ENCODE data around the gene SYNE3.

Gene SYNE3

GRCh38 chr14:95496111-95496681 is 20.3 kb downstream of the SYNE3 start:
- no peak overlapping the region for H3K27ac ChIP-seq (ENCODE audit: insufficient read depth, low read depth, low read length, poor library complexity, severe bottlenecking)
- peaks cover 14% of the 10 kb centered on the region for H3K4me1 ChIP-seq (ENCODE audit: control insufficient read depth, insufficient read depth, low read length)
- H3K9me3 ChIP-seq (ENCODE audit: control insufficient read depth, low read length) = no peaks in the 10 kb centered on the region
- no peak overlapping the region for H3K4me3 ChIP-seq (ENCODE audit: insufficient read depth, low read depth, low read length)
- 61 to 75% methylated on average over 4 of the region's 4 CpGs for WGBS, 2 experiments
- no peaks in the 10 kb centered on the region for H3K27me3 ChIP-seq (ENCODE audit: control insufficient read depth, insufficient read depth, low read length, poor library complexity, severe bottlenecking)
- no peaks in the 10 kb centered on the region for H3K36me3 ChIP-seq (ENCODE audit: control insufficient read depth, insufficient read depth, low read length)

GRCh38 chr14:95495538-95496025 is 20.9 kb downstream of the SYNE3 start:
- no peak overlapping the region for H3K27ac ChIP-seq (ENCODE audit: insufficient read depth, low read depth, low read length, poor library complexity, severe bottlenecking)

DNA sequence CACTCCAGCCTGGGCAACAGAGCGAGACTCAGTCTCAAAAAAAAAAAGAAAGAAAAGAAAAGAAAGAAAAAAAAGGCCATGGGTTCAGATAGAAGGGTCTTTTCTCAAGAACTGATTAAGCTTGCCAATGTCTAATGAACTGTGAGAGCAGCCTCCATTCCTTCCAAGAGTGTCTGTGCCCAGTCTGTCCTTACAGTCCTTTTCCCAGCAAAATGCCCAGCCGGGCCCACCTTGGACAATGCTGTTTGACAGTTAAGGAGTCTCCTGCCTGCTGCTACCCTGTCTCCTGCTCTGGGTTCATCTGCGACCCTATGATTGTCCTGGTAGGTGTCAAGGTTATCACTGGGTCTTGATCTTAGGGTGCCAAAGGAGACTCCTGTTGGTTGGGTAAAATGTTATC is 21.4 kb downstream of the SYNE3 start:
- H3K9me3 ChIP-seq (ENCODE audit: control insufficient read depth, low read length) = no peaks in the 10 kb centered on the region
- no peak overlapping the region for H3K4me3 ChIP-seq (ENCODE audit: insufficient read depth, low read depth, low read length)
- peaks cover 9% of the 10 kb centered on the region for H3K4me1 ChIP-seq (ENCODE audit: control insufficient read depth, insufficient read depth, low read length)
- no peaks in the 10 kb centered on the region for H3K36me3 ChIP-seq (ENCODE audit: control insufficient read depth, insufficient read depth, low read length)
- H3K27me3 ChIP-seq (ENCODE audit: control insufficient read depth, insufficient read depth, low read length, poor library complexity, severe bottlenecking) = no peaks in the 10 kb centered on the region
- no peak overlapping the region for H3K27ac ChIP-seq (ENCODE audit: insufficient read depth, low read depth, low read length, poor library complexity, severe bottlenecking)
- 90 to 95% methylated on average over 3 of the region's 3 CpGs for WGBS, 2 experiments

More at GRCh38 chr14:95495538-95496025, 20.9 kb downstream of the SYNE3 start:
- WGBS, 2 experiments = 93 to 95% methylated on average over 8 of the region's 8 CpGs
- H3K27me3 ChIP-seq (ENCODE audit: control insufficient read depth, insufficient read depth, low read length, poor library complexity, severe bottlenecking) = no peaks in the 10 kb centered on the region
- no peaks in the 10 kb centered on the region for H3K36me3 ChIP-seq (ENCODE audit: control insufficient read depth, insufficient read depth, low read length)
- peaks cover 13% of the 10 kb centered on the region for H3K4me1 ChIP-seq (ENCODE audit: control insufficient read depth, insufficient read depth, low read length)
- no peak overlapping the region for H3K4me3 ChIP-seq (ENCODE audit: insufficient read depth, low read depth, low read length)
- no peaks in the 10 kb centered on the region for H3K9me3 ChIP-seq (ENCODE audit: control insufficient read depth, low read length)

DNA sequence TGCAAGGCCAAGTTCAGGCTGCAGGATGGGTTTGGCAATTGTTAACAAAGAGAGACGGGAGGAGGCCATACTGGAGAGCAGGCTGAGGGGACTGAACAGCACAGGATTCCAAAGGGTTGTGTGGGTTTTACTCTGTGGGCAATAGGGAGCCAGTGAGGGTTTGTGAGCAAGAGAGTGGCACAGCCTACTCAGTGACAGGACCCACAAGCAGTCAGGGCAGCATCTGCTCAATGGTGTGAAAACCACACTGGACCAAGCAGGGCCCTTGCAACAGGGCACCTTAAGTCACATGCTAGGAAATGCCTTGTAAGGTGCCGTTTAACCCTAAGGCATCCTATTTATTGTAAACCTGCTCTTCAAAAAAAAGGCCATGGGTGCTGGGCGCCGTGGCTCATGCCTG is 22.0 kb downstream of the SYNE3 start:
- H3K9me3 ChIP-seq (ENCODE audit: control insufficient read depth, low read length) = no peaks in the 10 kb centered on the region
- WGBS, 2 experiments = 79 to 93% methylated on average over 4 of the region's 4 CpGs
- H3K27me3 ChIP-seq (ENCODE audit: control insufficient read depth, insufficient read depth, low read length, poor library complexity, severe bottlenecking) = no peaks in the 10 kb centered on the region
- H3K36me3 ChIP-seq (ENCODE audit: control insufficient read depth, insufficient read depth, low read length) = no peaks in the 10 kb centered on the region
- peaks cover 9% of the 10 kb centered on the region for H3K4me1 ChIP-seq (ENCODE audit: control insufficient read depth, insufficient read depth, low read length)
- H3K27ac ChIP-seq (ENCODE audit: insufficient read depth, low read depth, low read length, poor library complexity, severe bottlenecking) = no peak overlapping the region
- H3K4me3 ChIP-seq (ENCODE audit: insufficient read depth, low read depth, low read length) = no peak overlapping the region

GRCh38 chr14:95493976-95494375 is 22.5 kb downstream of the SYNE3 start:
- peaks cover 9% of the 10 kb centered on the region for H3K4me1 ChIP-seq (ENCODE audit: control insufficient read depth, insufficient read depth, low read length)
- H3K4me3 ChIP-seq (ENCODE audit: insufficient read depth, low read depth, low read length) = no peak overlapping the region
- H3K36me3 ChIP-seq (ENCODE audit: control insufficient read depth, insufficient read depth, low read length) = no peaks in the 10 kb centered on the region
- H3K27me3 ChIP-seq (ENCODE audit: control insufficient read depth, insufficient read depth, low read length, poor library complexity, severe bottlenecking) = no peaks in the 10 kb centered on the region
- WGBS, 2 experiments = 94 to 96% methylated on average over 4 of the region's 4 CpGs
- no peak overlapping the region for H3K27ac ChIP-seq (ENCODE audit: insufficient read depth, low read depth, low read length, poor library complexity, severe bottlenecking)
- no peaks in the 10 kb centered on the region for H3K9me3 ChIP-seq (ENCODE audit: control insufficient read depth, low read length)

DNA sequence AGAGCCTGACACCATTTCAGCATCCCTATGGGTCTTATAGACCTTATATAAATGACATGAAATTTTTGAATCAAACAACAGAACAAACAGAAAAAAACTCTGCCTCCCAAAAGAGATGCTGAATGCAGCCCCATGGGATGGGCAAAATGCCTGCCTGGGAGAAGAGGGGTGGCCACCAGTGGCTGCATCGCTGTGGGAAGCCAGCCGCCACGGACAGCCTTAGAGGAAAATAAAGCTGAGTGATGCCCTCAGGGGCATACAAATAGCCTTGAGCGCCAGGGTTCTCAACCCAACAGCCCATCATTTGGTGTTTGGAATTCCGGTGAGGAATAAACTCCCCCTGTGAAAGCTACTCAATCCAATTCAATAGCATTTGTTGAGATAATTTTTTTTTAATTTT is 22.9 kb downstream of the SYNE3 start:
- WGBS, 2 experiments = 90 to 91% methylated on average over 4 to 5 of the region's 5 CpGs
- Histone ChIP-seq H3K27ac (ENCODE audit: insufficient read depth, low read depth, low read length, poor library complexity, severe bottlenecking) (no peak overlapping the region), H3K4me3 (ENCODE audit: insufficient read depth, low read depth, low read length) (no peak overlapping the region), H3K36me3 (ENCODE audit: control insufficient read depth, insufficient read depth, low read length) (no peaks in the 10 kb centered on the region), H3K27me3 (ENCODE audit: control insufficient read depth, insufficient read depth, low read length, poor library complexity, severe bottlenecking) (no peaks in the 10 kb centered on the region), H3K9me3 (ENCODE audit: control insufficient read depth, low read length) (no peaks in the 10 kb centered on the region), H3K4me1 (ENCODE audit: control insufficient read depth, insufficient read depth, low read length) (peaks cover 9% of the 10 kb centered on the region)

DNA sequence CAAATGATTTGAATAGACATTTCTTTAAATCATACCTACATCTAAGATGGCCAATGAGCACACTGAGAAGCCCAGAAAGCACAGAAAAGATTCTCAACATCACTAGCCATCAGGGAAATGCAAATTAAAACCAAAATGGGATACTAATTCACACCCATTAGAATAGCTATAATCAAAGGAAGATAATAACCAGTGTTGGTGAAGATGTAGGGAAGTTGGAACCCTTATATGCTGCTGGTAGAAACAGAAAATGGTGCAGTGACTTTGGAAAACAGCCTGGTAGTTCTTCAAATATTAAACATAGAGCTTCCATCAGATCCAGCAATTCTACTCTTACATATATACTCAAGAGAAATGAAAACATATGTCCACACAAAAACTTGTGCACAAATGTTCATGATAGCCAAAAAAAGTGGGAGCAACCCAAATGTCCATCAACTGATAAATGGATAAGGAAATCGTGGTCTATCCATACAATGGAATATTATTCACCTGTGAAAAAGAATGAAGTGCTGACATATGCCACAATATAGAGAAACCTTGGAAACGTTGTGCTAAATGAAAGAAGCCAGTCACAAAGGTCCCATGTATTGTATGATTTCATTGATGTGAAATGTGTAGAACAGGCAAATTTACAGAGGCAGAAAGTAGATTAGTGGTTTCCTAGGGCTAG is 24.4 kb downstream of the SYNE3 start:
- no peaks in the 10 kb centered on the region for H3K27me3 ChIP-seq (ENCODE audit: control insufficient read depth, insufficient read depth, low read length, poor library complexity, severe bottlenecking)
- no peaks in the 10 kb centered on the region for H3K36me3 ChIP-seq (ENCODE audit: control insufficient read depth, insufficient read depth, low read length)
- 84 to 86% methylated on average over 2 of the region's 2 CpGs for whole genome bisulfite sequencing, 2 experiments
- no peak overlapping the region for H3K27ac ChIP-seq (ENCODE audit: insufficient read depth, low read depth, low read length, poor library complexity, severe bottlenecking)
- H3K4me1 ChIP-seq (ENCODE audit: control insufficient read depth, insufficient read depth, low read length) = peaks cover 9% of the 10 kb centered on the region
- H3K9me3 ChIP-seq (ENCODE audit: control insufficient read depth, low read length) = no peaks in the 10 kb centered on the region
- no peak overlapping the region for H3K4me3 ChIP-seq (ENCODE audit: insufficient read depth, low read depth, low read length)

DNA sequence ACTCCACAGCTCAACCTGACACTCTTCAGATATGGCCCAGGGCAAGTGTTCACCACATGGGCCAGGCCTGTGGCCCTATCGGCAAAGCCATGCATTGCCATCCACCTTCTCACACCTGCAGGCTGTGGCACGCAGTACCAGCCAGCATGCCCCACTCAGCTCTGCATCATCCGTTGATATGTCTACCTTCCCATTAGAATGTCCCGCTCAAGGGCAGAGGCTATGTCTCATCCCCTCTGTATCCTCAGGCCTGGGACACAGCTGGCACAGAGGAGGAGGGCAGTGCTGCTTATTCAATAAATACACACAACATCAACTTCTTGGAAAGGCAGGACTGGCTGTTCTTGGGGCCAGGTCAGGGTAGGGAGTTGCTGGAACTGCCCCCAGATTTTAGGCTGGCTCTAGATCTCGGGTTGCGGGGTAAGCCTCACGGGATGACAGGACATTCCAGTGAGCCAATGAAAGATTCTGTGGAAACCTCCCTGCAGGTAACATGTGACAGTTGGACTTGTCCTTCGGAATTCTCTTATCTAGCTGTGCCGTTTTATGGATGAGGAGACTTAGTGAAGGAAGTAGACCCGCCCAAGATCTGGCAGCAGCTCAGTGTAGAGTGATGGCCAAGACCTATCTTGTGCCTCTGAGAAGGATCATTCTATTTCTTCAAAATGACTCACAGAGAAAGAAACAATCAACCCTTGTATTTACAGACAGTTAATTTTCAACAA is 25.6 kb downstream of the SYNE3 start:
- Histone ChIP-seq H3K4me1 (ENCODE audit: control insufficient read depth, insufficient read depth, low read length) (no peaks in the 10 kb centered on the region), H3K4me3 (ENCODE audit: insufficient read depth, low read depth, low read length) (no peak overlapping the region), H3K27ac (ENCODE audit: insufficient read depth, low read depth, low read length, poor library complexity, severe bottlenecking) (no peak overlapping the region), H3K9me3 (ENCODE audit: control insufficient read depth, low read length) (no peaks in the 10 kb centered on the region), H3K36me3 (ENCODE audit: control insufficient read depth, insufficient read depth, low read length) (no peaks in the 10 kb centered on the region), H3K27me3 (ENCODE audit: control insufficient read depth, insufficient read depth, low read length, poor library complexity, severe bottlenecking) (no peaks in the 10 kb centered on the region)
- 89 to 92% methylated on average over 10 of the region's 10 CpGs for WGBS, 2 experiments

- 92 to 93% methylated on average over 5 of the region's 5 CpGs for WGBS, 2 experiments
- Histone ChIP-seq H3K36me3 (ENCODE audit: control insufficient read depth, insufficient read depth, low read length) (no peaks in the 10 kb centered on the region), H3K4me3 (ENCODE audit: insufficient read depth, low read depth, low read length) (no peak overlapping the region), H3K27me3 (ENCODE audit: control insufficient read depth, insufficient read depth, low read length, poor library complexity, severe bottlenecking) (no peaks in the 10 kb centered on the region), H3K27ac (ENCODE audit: insufficient read depth, low read depth, low read length, poor library complexity, severe bottlenecking) (no peak overlapping the region), H3K9me3 (ENCODE audit: control insufficient read depth, low read length) (no peaks in the 10 kb centered on the region), H3K4me1 (ENCODE audit: control insufficient read depth, insufficient read depth, low read length) (no peaks in the 10 kb centered on the region)
Observed at GRCh38 chr14:95490138-95490509, 26.3 kb downstream of the SYNE3 start.
